Astrocyte of the cerebellum (primary cell): ENCODE measurements around the gene WNK2.
A peak's percentile ranks its signal among the peaks of the same experiment; 100 is the strongest.

Experiments used
- DNase-seq: peaks from one replicate; pipeline ENCODE4 v3.0.0-alpha.2; 2011; ENCODE audit warnings: low read depth
- H3K4me3 ChIP-seq: 2 replicates; pipeline ENCODE4 v1.5.1; 2011; ENCODE audit warnings: mild to moderate bottlenecking, low read depth, low read length, moderate library complexity
- in situ Hi-C: cut with HindIII; loops from 2 replicates; pipeline ENCODE4 v1.10.0; 2017; ENCODE audit warnings: low sequenced_read_pairs
- TF ChIP-seq, protein P1 (sequence below): IDR thresholded peaks from 2 replicates; pipeline ENCODE4 v1.5.1; 2012; ENCODE audit warnings: low read length, low read depth, moderate library complexity, mild to moderate bottlenecking; ENCODE audit errors: missing control alignments

Gene WNK2

DNA sequence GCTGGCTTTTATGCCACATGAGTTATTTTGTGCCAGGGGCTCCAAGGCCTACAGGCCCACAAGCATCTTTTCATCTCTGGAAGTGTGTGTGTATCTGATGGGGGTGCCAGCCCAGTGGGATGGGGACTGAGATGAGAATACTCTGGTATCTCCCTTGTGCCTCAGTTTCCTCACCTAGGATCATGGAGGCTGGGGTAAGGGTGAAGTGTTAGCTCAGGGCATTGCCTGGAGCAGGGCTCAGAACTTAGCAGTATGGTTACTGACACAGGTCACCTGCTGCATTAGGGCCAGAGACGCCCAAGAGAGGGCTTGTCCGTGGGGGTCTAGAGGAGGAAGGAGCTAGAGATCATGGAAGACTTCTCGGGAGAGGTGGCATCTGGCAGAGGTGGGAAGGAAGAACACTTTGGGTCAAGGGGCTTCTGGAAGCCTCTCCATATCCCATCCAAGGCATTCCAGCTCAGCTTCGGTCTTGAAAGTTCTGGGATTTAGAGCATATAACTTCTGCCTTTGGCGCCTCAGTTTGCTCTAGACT lies 742 bp upstream of the WNK2 start:
- in situ Hi-C loops, result no loop called here
- H3K4me3 ChIP-seq, result no peak overlapping the region
- DNase-seq, result no peak
- TF ChIP-seq, protein P1, sequence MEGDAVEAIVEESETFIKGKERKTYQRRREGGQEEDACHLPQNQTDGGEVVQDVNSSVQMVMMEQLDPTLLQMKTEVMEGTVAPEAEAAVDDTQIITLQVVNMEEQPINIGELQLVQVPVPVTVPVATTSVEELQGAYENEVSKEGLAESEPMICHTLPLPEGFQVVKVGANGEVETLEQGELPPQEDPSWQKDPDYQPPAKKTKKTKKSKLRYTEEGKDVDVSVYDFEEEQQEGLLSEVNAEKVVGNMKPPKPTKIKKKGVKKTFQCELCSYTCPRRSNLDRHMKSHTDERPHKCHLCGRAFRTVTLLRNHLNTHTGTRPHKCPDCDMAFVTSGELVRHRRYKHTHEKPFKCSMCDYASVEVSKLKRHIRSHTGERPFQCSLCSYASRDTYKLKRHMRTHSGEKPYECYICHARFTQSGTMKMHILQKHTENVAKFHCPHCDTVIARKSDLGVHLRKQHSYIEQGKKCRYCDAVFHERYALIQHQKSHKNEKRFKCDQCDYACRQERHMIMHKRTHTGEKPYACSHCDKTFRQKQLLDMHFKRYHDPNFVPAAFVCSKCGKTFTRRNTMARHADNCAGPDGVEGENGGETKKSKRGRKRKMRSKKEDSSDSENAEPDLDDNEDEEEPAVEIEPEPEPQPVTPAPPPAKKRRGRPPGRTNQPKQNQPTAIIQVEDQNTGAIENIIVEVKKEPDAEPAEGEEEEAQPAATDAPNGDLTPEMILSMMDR, result no peak

DNA sequence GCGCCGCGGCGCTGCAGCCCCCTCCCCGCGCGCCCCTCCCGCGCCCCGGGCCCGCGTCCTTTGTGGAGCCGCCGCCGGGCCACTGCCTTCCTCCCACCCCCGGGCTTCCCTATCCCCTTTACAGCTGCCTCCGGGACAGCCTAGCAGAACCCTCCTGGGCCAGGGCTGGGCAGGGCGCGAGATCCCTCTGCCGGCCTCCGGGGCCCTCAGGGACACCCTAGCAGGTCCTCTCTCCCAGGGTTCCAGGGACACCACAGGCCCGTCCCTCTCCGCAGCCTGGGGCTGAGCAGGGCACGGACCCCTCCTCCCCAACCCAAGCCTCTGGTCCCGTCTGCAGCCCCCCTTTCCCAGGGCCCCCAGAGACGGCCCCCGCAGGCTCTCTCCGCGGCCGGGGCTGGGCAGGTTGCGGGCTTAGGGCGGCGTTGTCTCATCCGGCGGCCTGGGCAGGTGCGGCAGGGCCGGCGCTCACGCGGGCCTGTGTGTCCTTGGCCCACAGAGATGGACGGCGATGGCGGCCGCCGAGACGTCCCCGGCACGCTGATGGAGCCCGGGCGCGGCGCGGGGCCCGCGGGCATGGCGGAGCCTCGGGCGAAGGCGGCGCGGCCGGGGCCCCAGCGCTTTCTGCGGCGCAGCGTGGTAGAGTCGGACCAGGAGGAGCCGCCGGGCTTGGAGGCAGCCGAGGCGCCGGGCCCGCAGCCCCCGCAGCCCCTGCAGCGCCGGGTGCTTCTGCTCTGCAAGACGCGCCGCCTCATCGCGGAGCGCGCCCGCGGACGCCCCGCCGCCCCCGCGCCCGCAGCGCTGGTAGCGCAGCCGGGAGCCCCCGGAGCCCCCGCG lies 710 bp downstream of the WNK2 start:
- TF ChIP-seq, protein P1, result no peak
- peak overlapping the region; percentile 23 for H3K4me3 ChIP-seq
- in situ Hi-C loops, result no loop called here
- DNase-seq, result no peak

DNA sequence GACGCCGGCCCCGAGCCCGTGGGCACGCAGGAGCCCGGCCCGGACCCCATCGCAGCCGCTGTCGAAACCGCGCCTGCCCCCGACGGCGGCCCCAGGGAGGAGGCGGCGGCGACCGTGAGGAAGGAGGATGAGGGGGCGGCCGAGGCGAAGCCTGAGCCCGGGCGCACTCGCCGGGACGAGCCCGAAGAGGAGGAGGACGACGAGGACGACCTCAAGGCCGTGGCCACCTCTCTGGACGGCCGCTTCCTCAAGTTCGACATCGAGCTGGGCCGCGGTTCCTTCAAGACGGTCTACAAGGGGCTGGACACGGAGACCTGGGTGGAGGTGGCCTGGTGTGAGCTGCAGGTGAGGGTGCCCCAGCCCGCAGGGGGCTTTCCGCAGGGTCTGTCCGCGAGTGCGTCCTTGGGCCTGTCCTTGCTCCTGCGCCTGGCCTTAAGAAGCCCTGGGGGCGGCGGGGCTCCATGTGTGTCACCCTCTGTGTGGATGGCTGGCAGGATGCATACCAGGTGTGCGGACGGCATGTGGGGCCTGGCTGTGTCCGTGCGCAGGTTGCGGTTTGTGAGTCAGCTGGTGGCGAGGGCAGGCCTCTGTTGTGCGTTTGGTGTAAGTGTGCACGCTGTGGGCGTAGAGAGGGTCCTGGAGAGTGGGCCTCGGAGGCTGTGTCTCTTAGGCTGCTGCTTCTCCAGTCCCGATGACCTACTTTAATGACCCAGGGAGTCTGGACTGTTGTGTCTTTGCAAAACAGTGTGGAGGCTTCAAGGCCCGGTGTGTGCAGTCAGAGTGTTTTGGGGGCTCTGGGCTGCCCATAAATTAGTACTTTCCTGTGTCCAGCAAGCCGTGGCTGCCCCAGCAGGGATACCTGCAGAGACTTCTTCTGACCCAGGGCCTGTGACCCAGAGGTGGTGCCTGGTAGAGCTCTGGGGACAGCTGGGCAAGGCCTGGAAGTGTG lies 1.6 kb downstream of the WNK2 start:
- in situ Hi-C loops, result no loop called here
- no peak for DNase-seq
- no peak overlapping the region for H3K4me3 ChIP-seq
- TF ChIP-seq, protein P1, result no peak

DNA sequence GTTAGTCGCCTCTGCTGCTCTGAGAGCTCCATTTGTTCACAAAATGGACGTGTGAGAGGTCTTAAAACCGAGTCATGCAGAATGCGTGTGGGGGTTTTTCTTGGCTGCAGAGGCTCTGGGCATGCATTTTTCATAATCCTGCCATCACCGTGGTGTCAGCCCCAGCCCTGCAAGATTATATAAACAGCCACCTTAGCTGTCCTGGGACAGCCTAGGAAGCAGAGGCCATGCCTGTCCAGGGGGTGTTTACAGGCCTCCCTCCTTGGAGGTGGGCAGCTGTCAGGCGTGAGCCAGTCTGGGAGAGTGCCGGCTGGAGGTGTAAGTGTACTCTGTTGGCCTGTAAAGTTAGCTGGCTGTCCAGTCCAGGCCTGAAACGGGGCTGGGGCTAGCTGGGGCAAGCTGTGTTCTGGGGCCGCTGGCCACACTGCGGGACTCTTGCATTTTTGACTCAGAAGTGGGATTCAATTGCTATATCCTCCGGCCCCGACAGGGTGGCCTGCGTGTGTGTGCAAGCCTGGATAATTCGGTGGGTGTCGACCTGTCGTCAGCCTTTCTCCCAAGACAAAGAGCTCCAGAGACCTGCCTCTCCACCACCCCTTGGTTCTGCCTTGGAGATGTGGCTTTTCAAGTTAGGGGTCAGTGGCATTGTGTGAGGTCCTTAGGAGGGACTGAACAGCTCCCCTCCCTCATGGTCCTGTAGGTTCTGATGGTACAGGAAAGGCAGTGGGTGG lies 2.4 kb downstream of the WNK2 start:
- H3K4me3 ChIP-seq, result no peak overlapping the region
- in situ Hi-C loops, result no loop called here
- DNase-seq, result no peak
- TF ChIP-seq, protein P1, result no peak

DNA sequence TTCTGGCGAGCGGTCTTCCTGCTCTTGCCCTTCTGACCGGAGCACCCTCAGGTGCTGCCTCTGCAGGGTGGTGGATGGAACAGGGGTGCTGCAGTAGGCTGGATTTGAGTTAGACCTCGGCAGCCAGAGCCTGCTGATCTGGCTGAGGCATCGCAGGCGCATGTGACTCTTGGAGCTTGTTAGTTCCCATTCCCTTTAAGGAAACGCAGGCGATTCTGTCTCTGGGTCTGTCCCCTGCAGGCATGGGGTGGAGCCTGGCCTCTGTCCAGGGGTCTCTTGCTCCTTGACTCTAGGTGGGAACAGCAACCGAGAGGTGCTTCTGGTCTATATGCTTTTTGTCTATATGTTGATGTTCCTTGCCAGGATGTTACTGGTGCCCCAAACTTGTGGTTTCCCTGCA lies 3.1 kb downstream of the WNK2 start:
- TF ChIP-seq, protein P1, result no peak
- in situ Hi-C loops, result no loop called here
- no peak for DNase-seq
- H3K4me3 ChIP-seq, result no peak overlapping the region

DNA sequence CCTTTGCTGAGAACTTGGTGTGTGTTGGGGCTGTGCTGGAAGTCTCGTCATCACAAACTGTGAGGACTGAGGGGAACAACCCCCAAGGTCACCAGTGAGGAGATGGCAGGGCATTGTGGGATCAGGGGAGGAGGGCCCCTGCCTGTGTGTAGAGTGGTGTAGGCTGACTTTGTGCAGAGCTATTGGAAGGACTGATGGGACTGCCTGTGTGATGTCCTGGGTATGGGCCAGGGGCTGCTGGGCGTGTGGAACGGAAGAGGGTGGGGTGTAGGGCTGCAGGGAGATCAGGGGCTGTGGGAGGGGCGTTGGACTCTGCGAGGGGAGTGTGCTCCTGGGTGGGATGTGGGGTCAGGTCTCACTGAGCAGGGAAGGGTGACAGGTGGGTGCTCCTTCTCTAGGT lies 3.6 kb downstream of the WNK2 start:
- no peak overlapping the region for H3K4me3 ChIP-seq
- DNase-seq, result no peak
- TF ChIP-seq, protein P1, result no peak
- in situ Hi-C loops, result no loop called here
